Measurements from ENCODE around the gene ZNF783.
A peak's percentile ranks its signal among the peaks of the same experiment; 100 is the strongest.

The ZNF783 gene

GRCh38 chr7:149261829-149262617 lies at the start of gene ZNF783:
Gene ZNF783 (plus strand): TSS chr7:149262196. CDS start chr7:149262334, 138 bp downstream.
- TF ChIP-seq EZH2phosphoT487 (IDR thresholded peaks at IDR 0.05; ENCODE audit: low read depth) = no peak
- peak; percentile 68 for TF ChIP-seq CTCF (IDR thresholded peaks at IDR 0.05; ENCODE audit: low read depth, low read length)
- H3K4me2 ChIP-seq (ENCODE audit: low read length) = peak within 1 kb of the TSS; percentile 73
- H3K27ac ChIP-seq (ENCODE audit: low read length) = peak within 1 kb of the TSS; percentile 54
- no peaks in the 10 kb centered on the region for H3K27me3 ChIP-seq (ENCODE audit: low read depth, low read length)
- H3K79me2 ChIP-seq (ENCODE audit: low read length) = peaks cover 40% of the 10 kb centered on the region
- no peaks in the 10 kb centered on the region for H3K9me3 ChIP-seq (ENCODE audit: insufficient read depth, low read length)
- peak within 1 kb of the TSS; percentile 78 for H2AFZ ChIP-seq (ENCODE audit: low read depth, low read length)
- H3K4me1 ChIP-seq (ENCODE audit: low read length) = peaks cover 12% of the 10 kb centered on the region
- peaks cover 7% of the 10 kb centered on the region; the same call in 1 of the 2 replicates for H4K20me1 ChIP-seq (ENCODE audit: insufficient read depth, low read length)
- H3K4me3 ChIP-seq (ENCODE audit: low read length) = peak within 1 kb of the TSS; percentile 86
- H3K36me3 ChIP-seq (replicated peaks; ENCODE audit: low read depth, low read length) = peaks cover 23% of the 10 kb centered on the region
- H3K9ac ChIP-seq (ENCODE audit: low read length) = peak within 1 kb of the TSS; percentile 91

DNA sequence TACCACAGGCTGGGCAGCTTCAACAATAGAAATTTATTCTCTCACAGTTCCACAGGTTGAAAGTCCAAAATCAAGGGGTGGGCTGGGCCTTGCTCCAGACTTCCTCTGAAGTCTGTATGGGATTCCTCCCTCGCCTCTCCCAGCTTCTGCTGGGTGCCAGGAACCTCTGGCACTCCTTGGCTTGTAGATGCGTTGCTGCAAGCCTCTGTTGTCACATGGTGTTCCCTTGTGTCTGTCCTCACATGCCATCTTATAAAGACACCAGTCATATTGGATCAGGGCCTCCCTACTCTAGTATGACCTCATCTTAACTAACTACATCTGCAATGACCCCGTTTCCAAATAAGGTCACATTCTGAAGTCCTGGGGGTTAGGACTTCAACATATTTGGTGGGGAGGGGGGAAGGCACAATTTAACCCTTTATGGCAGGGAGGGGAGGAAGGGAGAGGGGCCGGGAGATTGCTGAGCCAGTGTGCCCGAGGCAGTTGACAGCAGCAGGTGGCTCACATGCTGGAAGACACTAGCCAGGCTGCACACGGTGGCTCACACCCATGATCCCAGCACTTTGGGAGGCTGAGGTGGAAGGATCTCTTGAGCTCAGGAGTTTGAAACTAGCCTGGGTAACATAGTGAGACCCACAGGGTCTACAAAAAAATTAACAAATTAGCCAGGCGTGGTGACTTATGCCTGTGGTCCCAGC lies 47.8 kb upstream of the ZNF783 start:
- Histone ChIP-seq H3K27me3 (ENCODE audit: low read depth, low read length) (no peaks in the 10 kb centered on the region), H3K9ac (ENCODE audit: low read length) (no peak overlapping the region), H3K79me2 (ENCODE audit: low read length) (no peaks in the 10 kb centered on the region), H3K4me2 (ENCODE audit: low read length) (no peak overlapping the region), H3K36me3 (replicated peaks; ENCODE audit: low read depth, low read length) (peaks cover 75% of the 10 kb centered on the region), H3K27ac (ENCODE audit: low read length) (no peak overlapping the region), H3K9me3 (ENCODE audit: insufficient read depth, low read length) (no peaks in the 10 kb centered on the region), H2AFZ (ENCODE audit: low read depth, low read length) (no peak overlapping the region), H3K4me3 (ENCODE audit: low read length) (no peak overlapping the region), H3K4me1 (ENCODE audit: low read length) (no peaks in the 10 kb centered on the region), H4K20me1 (ENCODE audit: insufficient read depth, low read length) (no peaks in the 10 kb centered on the region)
- TF ChIP-seq EZH2phosphoT487 (IDR thresholded peaks at IDR 0.05; ENCODE audit: low read depth) = no peak
- no peak for TF ChIP-seq CTCF (IDR thresholded peaks at IDR 0.05; ENCODE audit: low read depth, low read length)

- Histone ChIP-seq H3K27ac (ENCODE audit: low read length) (no peak overlapping the region), H3K4me3 (ENCODE audit: low read length) (no peak overlapping the region), H4K20me1 (ENCODE audit: insufficient read depth, low read length) (no peaks in the 10 kb centered on the region), H3K79me2 (ENCODE audit: low read length) (no peaks in the 10 kb centered on the region), H3K27me3 (ENCODE audit: low read depth, low read length) (no peaks in the 10 kb centered on the region), H3K4me2 (ENCODE audit: low read length) (no peak overlapping the region), H3K4me1 (ENCODE audit: low read length) (no peaks in the 10 kb centered on the region), H3K9me3 (ENCODE audit: insufficient read depth, low read length) (no peaks in the 10 kb centered on the region), H2AFZ (ENCODE audit: low read depth, low read length) (no peak overlapping the region), H3K36me3 (replicated peaks; ENCODE audit: low read depth, low read length) (peaks cover 61% of the 10 kb centered on the region), H3K9ac (ENCODE audit: low read length) (no peak overlapping the region)
- TF ChIP-seq EZH2phosphoT487 (IDR thresholded peaks at IDR 0.05; ENCODE audit: low read depth) (no peak), CTCF (IDR thresholded peaks at IDR 0.05; ENCODE audit: low read depth, low read length) (no peak)
These were observed 45.6 kb upstream of the ZNF783 start for GRCh38 chr7:149216402-149216801.

GRCh38 chr7:149217570-149217969 lies 44.4 kb upstream of the ZNF783 start:
- Histone ChIP-seq H2AFZ (ENCODE audit: low read depth, low read length) (no peak overlapping the region), H3K79me2 (ENCODE audit: low read length) (no peaks in the 10 kb centered on the region), H3K4me2 (ENCODE audit: low read length) (no peak overlapping the region), H3K36me3 (replicated peaks; ENCODE audit: low read depth, low read length) (peaks cover 56% of the 10 kb centered on the region), H3K4me3 (ENCODE audit: low read length) (no peak overlapping the region), H4K20me1 (ENCODE audit: insufficient read depth, low read length) (no peaks in the 10 kb centered on the region), H3K27ac (ENCODE audit: low read length) (no peak overlapping the region), H3K9me3 (ENCODE audit: insufficient read depth, low read length) (no peaks in the 10 kb centered on the region), H3K27me3 (ENCODE audit: low read depth, low read length) (no peaks in the 10 kb centered on the region), H3K9ac (ENCODE audit: low read length) (no peak overlapping the region), H3K4me1 (ENCODE audit: low read length) (no peaks in the 10 kb centered on the region)
- TF ChIP-seq EZH2phosphoT487 (IDR thresholded peaks at IDR 0.05; ENCODE audit: low read depth) (no peak), CTCF (IDR thresholded peaks at IDR 0.05; ENCODE audit: low read depth, low read length) (no peak)

Measured in OCI-LY3 (cell line).